Left lung (tissue), 10 donors: ENCODE results near the gene TMEM63B. TPM values are rescaled to one million over a fixed set of nuclear protein-coding genes. Genes with fewer than 3 reads are reported as not detected.

Experiments used
- ATAC-seq: fragments of 200-7000 bp; cut with Tn5 transposase; one replicate; pipeline ENCODE4 v1.9.1; 2020; ENCODE audit warnings: moderate library complexity
- DNase-seq, 4 donors: peaks; one replicate each; pipeline ENCODE4 v3.0.0-alpha.2; 2013 to 2020
- H3K27ac ChIP-seq, 2 donors: fragments of 200-600 bp; sonication (generic) in 1 of 2; one replicate each; pipeline versions ENCODE4 v1.5.0 to v1.8.0; 2020 to 2021
- H3K27me3 ChIP-seq, 2 donors: fragments of 200-600 bp; sonication (generic) in 1 of 2; one replicate each; pipeline versions ENCODE4 v1.5.0 to v1.8.0; 2020 to 2021
- H3K36me3 ChIP-seq, 2 donors: fragments of 200-600 bp; sonication (generic) in 1 of 2; one replicate each; pipeline versions ENCODE4 v1.5.0 to v1.8.0; 2020 to 2021
- H3K4me1 ChIP-seq, 2 donors: fragments of 200-600 bp; one replicate each; pipeline ENCODE4 v1.8.0; 2021
- H3K4me3 ChIP-seq, 2 donors: fragments of 200-600 bp; sonication (generic) in 1 of 2; one replicate each; pipeline versions ENCODE4 v1.5.0 to v1.8.0; 2020 to 2021; ENCODE audit warnings: mild to moderate bottlenecking in 1 of 2
- H3K9me3 ChIP-seq, 2 donors: fragments of 200-600 bp; sonication (generic) in 1 of 2; one replicate each; pipeline versions ENCODE4 v1.5.0 to v1.8.0; 2020 to 2021
- intact Hi-C, 2 donors: fragments of 100-400 bp; cut with DNase I; formaldehyde crosslinking; loops; one replicate each; pipeline versions ENCODE4 v1.11.2 to v1.14.2; 2022
- polyA plus RNA-seq, 6 donors: library from polyadenylated mRNA; unstranded; fragments of 120-200 nt; gene quantifications; one replicate each; pipeline ENCODE4 v1.2.1, GENCODE V29; 2013; ENCODE audit not compliant: insufficient read length in 6 of 6
- total RNA-seq, 2 donors: library from RNA; stranded (reverse); fragmentation: NEBNext Ultra II Directional; extraction: Animal tissue kit (Norgen Biotek cat#: 25700); gene quantifications; one replicate each; pipeline ENCODE4 v1.2.1, GENCODE V29; 2021
- TF ChIP-seq, protein P1 (sequence below), 2 donors: fragments of 200-600 bp; sonication (generic) in 1 of 2; IDR thresholded peaks; one replicate each; pipeline versions ENCODE4 v1.5.0 to v1.8.0; 2021; ENCODE audit warnings: antibody characterized with exemption in 2 of 2
- donor health status: DM: no; HTN: yes; CAD: no.
- donor health status: DM: no; HTN: no; CAD: no.

Gene TMEM63B
- total and polyA plus RNA-seq, 8 donors: 29.8 to 186 (median 33.8) TPM

DNA sequence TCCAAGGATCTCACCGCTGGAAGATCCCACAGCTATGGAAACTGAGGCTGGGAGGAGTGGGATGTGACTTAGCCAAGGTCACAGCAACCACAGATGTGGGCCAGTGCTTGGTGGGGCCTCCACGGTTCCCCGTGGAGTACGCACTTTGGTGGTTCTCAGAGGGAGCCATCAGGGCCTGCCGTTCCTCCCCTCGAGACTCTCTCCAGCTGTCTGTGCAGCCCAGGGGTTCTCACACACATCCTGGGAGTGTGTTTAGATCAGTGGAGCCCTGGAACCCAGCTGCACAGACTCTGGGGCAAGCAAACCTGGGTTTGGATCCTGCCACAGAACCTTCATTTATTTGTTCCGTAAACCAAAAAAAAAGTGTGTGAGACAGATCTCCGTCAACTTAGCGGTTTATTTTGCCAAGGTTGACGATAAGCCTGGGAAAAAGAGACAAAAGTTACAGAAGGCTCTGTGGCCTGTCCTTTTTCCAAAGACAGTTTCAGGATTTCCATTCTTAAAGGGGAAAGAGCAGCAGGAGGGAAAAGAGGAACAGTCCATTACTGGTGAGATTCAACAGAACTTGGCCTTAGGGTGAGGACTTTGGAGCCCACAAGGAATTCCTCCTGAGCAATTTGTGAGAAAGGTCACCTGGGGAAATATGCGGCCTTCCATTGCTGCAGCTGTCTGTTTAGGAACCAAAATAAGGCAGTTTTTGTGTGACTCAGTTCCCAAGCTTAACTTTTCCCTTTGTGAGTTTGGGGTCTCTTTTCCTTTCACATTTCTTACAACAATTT is 75.8 kb downstream of the TMEM63B start:
- intact Hi-C loops: no loop called here
- DNase-seq: no peak
- Histone ChIP-seq H3K36me3 (no peaks in the 10 kb centered on the region), H3K9me3 (no peaks in the 10 kb centered on the region), H3K27me3 (no peaks in the 10 kb centered on the region), H3K27ac (no peak overlapping the region), H3K4me1 (no peaks in the 10 kb centered on the region), H3K4me3 (no peak overlapping the region)
- no peak for ATAC-seq
- TF ChIP-seq, protein P1, sequence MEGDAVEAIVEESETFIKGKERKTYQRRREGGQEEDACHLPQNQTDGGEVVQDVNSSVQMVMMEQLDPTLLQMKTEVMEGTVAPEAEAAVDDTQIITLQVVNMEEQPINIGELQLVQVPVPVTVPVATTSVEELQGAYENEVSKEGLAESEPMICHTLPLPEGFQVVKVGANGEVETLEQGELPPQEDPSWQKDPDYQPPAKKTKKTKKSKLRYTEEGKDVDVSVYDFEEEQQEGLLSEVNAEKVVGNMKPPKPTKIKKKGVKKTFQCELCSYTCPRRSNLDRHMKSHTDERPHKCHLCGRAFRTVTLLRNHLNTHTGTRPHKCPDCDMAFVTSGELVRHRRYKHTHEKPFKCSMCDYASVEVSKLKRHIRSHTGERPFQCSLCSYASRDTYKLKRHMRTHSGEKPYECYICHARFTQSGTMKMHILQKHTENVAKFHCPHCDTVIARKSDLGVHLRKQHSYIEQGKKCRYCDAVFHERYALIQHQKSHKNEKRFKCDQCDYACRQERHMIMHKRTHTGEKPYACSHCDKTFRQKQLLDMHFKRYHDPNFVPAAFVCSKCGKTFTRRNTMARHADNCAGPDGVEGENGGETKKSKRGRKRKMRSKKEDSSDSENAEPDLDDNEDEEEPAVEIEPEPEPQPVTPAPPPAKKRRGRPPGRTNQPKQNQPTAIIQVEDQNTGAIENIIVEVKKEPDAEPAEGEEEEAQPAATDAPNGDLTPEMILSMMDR (IDR thresholded peaks at IDR 0.05): no peak

DNA sequence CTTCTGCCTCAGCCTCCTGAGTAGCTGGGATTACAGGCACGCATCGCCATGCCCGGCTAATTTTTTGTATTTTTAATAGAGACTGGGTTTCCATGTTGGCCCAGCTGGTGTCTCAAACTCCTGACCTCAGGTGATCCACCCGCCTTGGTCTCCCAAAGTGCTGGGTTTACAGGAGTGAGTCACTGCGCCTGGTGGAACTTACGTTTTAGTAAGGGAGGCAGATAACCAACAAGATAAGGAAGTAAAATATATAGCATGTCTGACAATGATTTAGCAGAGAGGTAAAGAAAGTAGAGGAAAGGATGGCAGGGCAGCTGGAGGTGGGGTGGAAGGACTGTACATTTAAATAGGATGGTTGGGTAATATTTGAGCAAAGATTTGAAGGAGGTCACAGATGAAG is 76.6 kb downstream of the TMEM63B start:
- no peaks in the 10 kb centered on the region for H3K36me3 ChIP-seq
- H3K27ac ChIP-seq: no peak overlapping the region
- H3K9me3 ChIP-seq: no peaks in the 10 kb centered on the region
- DNase-seq (no peak), ATAC-seq (no peak)
- TF ChIP-seq, protein P1 (IDR thresholded peaks at IDR 0.05): no peak
- intact Hi-C loops: no loop called here
- no peak overlapping the region for H3K4me3 ChIP-seq
- no peaks in the 10 kb centered on the region for H3K4me1 ChIP-seq
- H3K27me3 ChIP-seq: no peaks in the 10 kb centered on the region

Other genes with a start within 250 kb of the TMEM63B start
- gene MRPL14, start 102 bp upstream of the TMEM63B start, total RNA-seq: 100 to 1,000 TPM in 1 of 2 donors, 10 to 100 TPM in 1; 85.5 to 100 TPM
- 10 to 100 TPM; 29.8 to 41.4 (median 36.2) TPM for gene MRPL14, start 102 bp upstream of the TMEM63B start, polyA plus RNA-seq
- under 1 TPM; 0.23 to 0.29 TPM for gene CAPN11, start 31.3 kb downstream of the TMEM63B start, total RNA-seq
- gene CAPN11, start 31.3 kb downstream of the TMEM63B start, polyA plus RNA-seq: under 1 TPM in 5 of 6 donors, not detected in 1; 0.10 to 0.28 (median 0.16) TPM
- under 1 TPM in 1 of 2 donors, not detected in 1; 0.34 TPM for gene MYMX, start 89.4 kb downstream of the TMEM63B start, total RNA-seq
- gene MYMX, start 89.4 kb downstream of the TMEM63B start, polyA plus RNA-seq: under 1 TPM in 5 of 6 donors, not detected in 1; 0.21 to 0.79 (median 0.32) TPM
- 10 to 100 TPM; 46.8 to 48.2 TPM for gene SLC29A1, start 96.0 kb downstream of the TMEM63B start, total RNA-seq
- 10 to 100 TPM; 22.4 to 31.9 (median 26.6) TPM for gene SLC29A1, start 96.0 kb downstream of the TMEM63B start, polyA plus RNA-seq
- gene HSP90AB1, start 119.5 kb downstream of the TMEM63B start, total RNA-seq: 100 to 1,000 TPM; 726 to 810 TPM
- gene HSP90AB1, start 119.5 kb downstream of the TMEM63B start, polyA plus RNA-seq: 1,000 to 10,000 TPM; 1,163 to 1,444 (median 1,283) TPM
- gene SLC35B2, start 130.0 kb downstream of the TMEM63B start, total RNA-seq: 10 to 100 TPM; 43.7 to 50.0 TPM
- 10 to 100 TPM; 38.7 to 50.3 (median 43.0) TPM for gene SLC35B2, start 130.0 kb downstream of the TMEM63B start, polyA plus RNA-seq
- 10 to 100 TPM; 12.1 to 19.3 TPM for gene NFKBIE, start 138.0 kb downstream of the TMEM63B start, total RNA-seq
- gene NFKBIE, start 138.0 kb downstream of the TMEM63B start, polyA plus RNA-seq: 1 to 10 TPM; 7.5 to 9.2 (median 8.7) TPM
- gene TMEM151B, start 142.9 kb downstream of the TMEM63B start, total RNA-seq: not detected
- 1 to 10 TPM in 1 of 6 donors, under 1 TPM in 5; 0.70 to 1.2 (median 0.87) TPM for gene TMEM151B, start 142.9 kb downstream of the TMEM63B start, polyA plus RNA-seq
- gene AARS2, start 185.8 kb downstream of the TMEM63B start, total RNA-seq: 10 to 100 TPM; 10.8 to 13.5 TPM
- gene AARS2, start 185.8 kb downstream of the TMEM63B start, polyA plus RNA-seq: 10 to 100 TPM; 15.8 to 18.8 (median 16.7) TPM
- gene SPATS1, start 215.1 kb downstream of the TMEM63B start, total RNA-seq: under 1 TPM in 1 of 2 donors, not detected in 1; 0.45 TPM
- 1 to 10 TPM in 1 of 6 donors, under 1 TPM in 4, not detected in 1; 0.31 to 1.2 (median 0.38) TPM for gene SPATS1, start 215.1 kb downstream of the TMEM63B start, polyA plus RNA-seq